ENCODE measurements around the gene NTSR2.

NTSR2 gene

GRCh38 chr2:11685906-11686470, 16.0 kb upstream of the NTSR2 start:
- H3K27ac ChIP-seq (ENCODE audit: low read length), result no peak overlapping the region
- WGBS (ENCODE audit: insufficient coverage, insufficient read length), result no CpG with 5 or more reads among the region's 10 CpGs
- no peak overlapping the region for H3K4me3 ChIP-seq (ENCODE audit: low read length)
- no peak for DNase-seq (ENCODE audit: low read depth, low spot score)
- H3K27me3 ChIP-seq (ENCODE audit: control insufficient read depth, insufficient read depth, low read length), result no peaks in the 10 kb centered on the region
- H3K36me3 ChIP-seq (ENCODE audit: control insufficient read depth, insufficient read depth, low read length), result no peaks in the 10 kb centered on the region
- H3K4me1 ChIP-seq (ENCODE audit: control insufficient read depth, insufficient read depth, low read length), result peaks cover 2% of the 10 kb centered on the region; the same call in 1 of the 2 replicates
- H3K9me3 ChIP-seq (ENCODE audit: control insufficient read depth, insufficient read depth, low read length), result no peaks in the 10 kb centered on the region

GRCh38 chr2:11684894-11685460, 15.0 kb upstream of the NTSR2 start:
- Histone ChIP-seq H3K27me3 (ENCODE audit: control insufficient read depth, insufficient read depth, low read length) (no peaks in the 10 kb centered on the region), H3K36me3 (ENCODE audit: control insufficient read depth, insufficient read depth, low read length) (no peaks in the 10 kb centered on the region), H3K9me3 (ENCODE audit: control insufficient read depth, insufficient read depth, low read length) (no peaks in the 10 kb centered on the region), H3K4me3 (ENCODE audit: low read length) (no peak overlapping the region), H3K27ac (ENCODE audit: low read length) (no peak overlapping the region), H3K4me1 (ENCODE audit: control insufficient read depth, insufficient read depth, low read length) (peaks cover 2% of the 10 kb centered on the region; the same call in 1 of the 2 replicates)
- no peak for DNase-seq (ENCODE audit: low read depth, low spot score)
- WGBS (ENCODE audit: insufficient coverage, insufficient read length), result no CpG with 5 or more reads among the region's 12 CpGs

- Histone ChIP-seq H3K9me3 (ENCODE audit: control insufficient read depth, insufficient read depth, low read length) (no peaks in the 10 kb centered on the region), H3K4me1 (ENCODE audit: control insufficient read depth, insufficient read depth, low read length) (peaks cover 2% of the 10 kb centered on the region; the same call in 1 of the 2 replicates), H3K27me3 (ENCODE audit: control insufficient read depth, insufficient read depth, low read length) (no peaks in the 10 kb centered on the region), H3K4me3 (ENCODE audit: low read length) (no peak overlapping the region), H3K27ac (ENCODE audit: low read length) (no peak overlapping the region), H3K36me3 (ENCODE audit: control insufficient read depth, insufficient read depth, low read length) (no peaks in the 10 kb centered on the region)
- no peak for DNase-seq (ENCODE audit: low read depth, low spot score)
- no CpG with 5 or more reads among the region's 4 CpGs for WGBS (ENCODE audit: insufficient coverage, insufficient read length)
These were observed 14.0 kb upstream of the NTSR2 start for GRCh38 chr2:11683966-11684365.

GRCh38 chr2:11683476-11683875, 13.5 kb upstream of the NTSR2 start:
- no peaks in the 10 kb centered on the region for H3K36me3 ChIP-seq (ENCODE audit: control insufficient read depth, insufficient read depth, low read length)
- peaks cover 2% of the 10 kb centered on the region; the same call in 1 of the 2 replicates for H3K4me1 ChIP-seq (ENCODE audit: control insufficient read depth, insufficient read depth, low read length)
- no peaks in the 10 kb centered on the region for H3K9me3 ChIP-seq (ENCODE audit: control insufficient read depth, insufficient read depth, low read length)
- no peaks in the 10 kb centered on the region for H3K27me3 ChIP-seq (ENCODE audit: control insufficient read depth, insufficient read depth, low read length)
- no CpG with 5 or more reads among the region's 9 CpGs for WGBS (ENCODE audit: insufficient coverage, insufficient read length)
- H3K4me3 ChIP-seq (ENCODE audit: low read length), result no peak overlapping the region
- DNase-seq (ENCODE audit: low read depth, low spot score), result no peak
- H3K27ac ChIP-seq (ENCODE audit: low read length), result no peak overlapping the region

GRCh38 chr2:11682590-11682915, 12.6 kb upstream of the NTSR2 start:
- no peaks in the 10 kb centered on the region for H3K9me3 ChIP-seq (ENCODE audit: control insufficient read depth, insufficient read depth, low read length)
- H3K4me1 ChIP-seq (ENCODE audit: control insufficient read depth, insufficient read depth, low read length), result peaks cover 2% of the 10 kb centered on the region; the same call in 1 of the 2 replicates
- no peaks in the 10 kb centered on the region for H3K36me3 ChIP-seq (ENCODE audit: control insufficient read depth, insufficient read depth, low read length)
- WGBS (ENCODE audit: insufficient coverage, insufficient read length), result no CpG with 5 or more reads among the region's 8 CpGs
- H3K27me3 ChIP-seq (ENCODE audit: control insufficient read depth, insufficient read depth, low read length), result no peaks in the 10 kb centered on the region
- no peak overlapping the region for H3K27ac ChIP-seq (ENCODE audit: low read length)
- H3K4me3 ChIP-seq (ENCODE audit: low read length), result no peak overlapping the region
- no peak for DNase-seq (ENCODE audit: low read depth, low spot score)

GRCh38 chr2:11681722-11682589, 12.0 kb upstream of the NTSR2 start:
- Histone ChIP-seq H3K27me3 (ENCODE audit: control insufficient read depth, insufficient read depth, low read length) (no peaks in the 10 kb centered on the region), H3K9me3 (ENCODE audit: control insufficient read depth, insufficient read depth, low read length) (no peaks in the 10 kb centered on the region), H3K4me3 (ENCODE audit: low read length) (no peak overlapping the region), H3K36me3 (ENCODE audit: control insufficient read depth, insufficient read depth, low read length) (no peaks in the 10 kb centered on the region), H3K4me1 (ENCODE audit: control insufficient read depth, insufficient read depth, low read length) (peaks cover 2% of the 10 kb centered on the region; the same call in 1 of the 2 replicates), H3K27ac (ENCODE audit: low read length) (no peak overlapping the region)
- DNase-seq (ENCODE audit: low read depth, low spot score), result no peak
- WGBS (ENCODE audit: insufficient coverage, insufficient read length), result no CpG with 5 or more reads among the region's 31 CpGs

- no peak overlapping the region for H3K4me3 ChIP-seq (ENCODE audit: low read length)
- no peaks in the 10 kb centered on the region for H3K36me3 ChIP-seq (ENCODE audit: control insufficient read depth, insufficient read depth, low read length)
- no CpG with 5 or more reads among the region's 15 CpGs for WGBS (ENCODE audit: insufficient coverage, insufficient read length)
- DNase-seq (ENCODE audit: low read depth, low spot score), result no peak
- no peaks in the 10 kb centered on the region for H3K9me3 ChIP-seq (ENCODE audit: control insufficient read depth, insufficient read depth, low read length)
- H3K4me1 ChIP-seq (ENCODE audit: control insufficient read depth, insufficient read depth, low read length), result peaks cover 2% of the 10 kb centered on the region; the same call in 1 of the 2 replicates
- no peaks in the 10 kb centered on the region for H3K27me3 ChIP-seq (ENCODE audit: control insufficient read depth, insufficient read depth, low read length)
- no peak overlapping the region for H3K27ac ChIP-seq (ENCODE audit: low read length)
These were observed 11.1 kb upstream of the NTSR2 start for GRCh38 chr2:11680901-11681721.

- no peaks in the 10 kb centered on the region for H3K36me3 ChIP-seq (ENCODE audit: control insufficient read depth, insufficient read depth, low read length)
- peaks cover 2% of the 10 kb centered on the region; the same call in 1 of the 2 replicates for H3K4me1 ChIP-seq (ENCODE audit: control insufficient read depth, insufficient read depth, low read length)
- DNase-seq (ENCODE audit: low read depth, low spot score), result no peak
- H3K4me3 ChIP-seq (ENCODE audit: low read length), result no peak overlapping the region
- no peak overlapping the region for H3K27ac ChIP-seq (ENCODE audit: low read length)
- H3K9me3 ChIP-seq (ENCODE audit: control insufficient read depth, insufficient read depth, low read length), result no peaks in the 10 kb centered on the region
- no peaks in the 10 kb centered on the region for H3K27me3 ChIP-seq (ENCODE audit: control insufficient read depth, insufficient read depth, low read length)
- WGBS (ENCODE audit: insufficient coverage, insufficient read length), result no CpG with 5 or more reads among the region's 16 CpGs
These were observed 10.3 kb upstream of the NTSR2 start for GRCh38 chr2:11680182-11680900.

- Histone ChIP-seq H3K36me3 (ENCODE audit: control insufficient read depth, insufficient read depth, low read length) (no peaks in the 10 kb centered on the region), H3K9me3 (ENCODE audit: control insufficient read depth, insufficient read depth, low read length) (no peaks in the 10 kb centered on the region), H3K27ac (ENCODE audit: low read length) (no peak overlapping the region), H3K4me1 (ENCODE audit: control insufficient read depth, insufficient read depth, low read length) (peaks cover 2% of the 10 kb centered on the region; the same call in 1 of the 2 replicates), H3K4me3 (ENCODE audit: low read length) (no peak overlapping the region), H3K27me3 (ENCODE audit: control insufficient read depth, insufficient read depth, low read length) (no peaks in the 10 kb centered on the region)
- no CpG with 5 or more reads among the region's 13 CpGs for WGBS (ENCODE audit: insufficient coverage, insufficient read length)
- no peak for DNase-seq (ENCODE audit: low read depth, low spot score)
These were observed 9.6 kb upstream of the NTSR2 start for GRCh38 chr2:11679486-11680181.
